RWPE1 (cell line): ENCODE results near the gene CCDC116.
"Not testable (repeated sequence)": the region's sequence is repeated elsewhere in the genome, so short reads cannot be mapped to it uniquely, and the experiment has no call there.

ENCODE experiments used
- CTCF ChIA-PET: fragments of 350-600 bp; sonication (Branson Sonifier 250); formaldehyde crosslinking; extraction: SDS; loops from one replicate; lab custom pipeline; 2021; lab: Yijun Ruan, JAX
- POLR2A ChIA-PET: fragments of 400-600 bp; formaldehyde crosslinking; extraction: SDS; loops from one replicate; lab custom pipeline; 2020; ENCODE audit warnings: antibody characterized with exemption; ENCODE audit not compliant: low non-redundant PET; lab: Yijun Ruan, JAX
- DNase-seq: peaks from one replicate; pipeline ENCODE4 v3.0.0; 2012; ENCODE audit warnings: low spot score
- H3K27ac ChIP-seq: fragments of 450-650 bp; 2 replicates; pipeline ENCODE4 v1.5.1; 2017
- CTCF ChIP-seq: fragments of 450-650 bp; conservative IDR thresholded peaks from 2 replicates; pipeline ENCODE4 v1.5.1; 2017; ENCODE audit warnings: low read depth, mild to moderate bottlenecking

The CCDC116 gene

GRCh38 chr22:21632931-21633330 is 371 bp downstream of the CCDC116 start:
- no peak overlapping the region for H3K27ac ChIP-seq
- CTCF ChIA-PET: no interaction called here

GRCh38 chr22:21633481-21633880 is 921 bp downstream of the CCDC116 start:
- POLR2A ChIA-PET: no interaction called here
- no peak for TF ChIP-seq CTCF
- DNase-seq: no peak
- CTCF ChIA-PET: no interaction called here
- H3K27ac ChIP-seq: no peak overlapping the region

More at GRCh38 chr22:21632931-21633330, 371 bp downstream of the CCDC116 start:
- no peak for DNase-seq
- TF ChIP-seq CTCF: no peak
- POLR2A ChIA-PET: no interaction called here

- CTCF ChIA-PET: no interaction called here
- POLR2A ChIA-PET: no interaction called here
- no peak overlapping the region for H3K27ac ChIP-seq
Measured at GRCh38 chr22:21634081-21634480, 1.5 kb downstream of the CCDC116 start.

GRCh38 chr22:21634844-21635243 is 2.3 kb downstream of the CCDC116 start:
- TF ChIP-seq CTCF: no peak
- no peak overlapping the region for H3K27ac ChIP-seq
- no peak for DNase-seq
- POLR2A ChIA-PET: no interaction called here
- CTCF ChIA-PET: no interaction called here

More at GRCh38 chr22:21634081-21634480, 1.5 kb downstream of the CCDC116 start:
- no peak for DNase-seq
- TF ChIP-seq CTCF: no peak

- no peak overlapping the region for H3K27ac ChIP-seq
- CTCF ChIA-PET: no interaction called here
- DNase-seq: no peak
- no peak for TF ChIP-seq CTCF
- POLR2A ChIA-PET: no interaction called here
Measured at GRCh38 chr22:21635771-21636510, 3.4 kb downstream of the CCDC116 start.

GRCh38 chr22:21636629-21637218 is 4.2 kb downstream of the CCDC116 start:
- DNase-seq: no peak
- CTCF ChIA-PET: no interaction called here
- POLR2A ChIA-PET: no interaction called here
- TF ChIP-seq CTCF: no peak
- H3K27ac ChIP-seq: no peak overlapping the region

- CTCF ChIA-PET, H3K27ac ChIP-seq, POLR2A ChIA-PET, DNase-seq: not testable (repeated sequence)
Measured at GRCh38 chr22:21637450-21637849, 4.9 kb downstream of the CCDC116 start.
